PFSK-1 (cell line): ENCODE data around the gene PDZD7.

Source experiments
- FOXP2 ChIP-seq: optimal IDR thresholded peaks from 2 replicates; pipeline ENCODE3; 2011; ENCODE audit warnings: borderline replicate concordance, control low read depth, inconsistent platforms; ENCODE audit not compliant: insufficient read depth; ENCODE audit errors: extremely low read length, extremely low read depth
- POLR2AphosphoS5 ChIP-seq: IDR thresholded peaks from 2 replicates; pipeline ENCODE4 v1.6.1; 2012; ENCODE audit warnings: low read depth, mild to moderate bottlenecking, control low read depth, low read length, moderate library complexity
- REST ChIP-seq, 2 experiments: IDR thresholded peaks; 2 replicates each; pipeline versions ENCODE4 v1.6.1 to v1.8.0; 2011 to 2012; ENCODE audit warnings: low read depth in 2 of 2, low read length in 2 of 2, control low read depth in 1 of 2, inconsistent platforms in 1 of 2, mild to moderate bottlenecking in 1 of 2, moderate library complexity in 1 of 2; ENCODE audit not compliant: insufficient read depth in 1 of 2
- SIN3A ChIP-seq: IDR thresholded peaks from 2 replicates; pipeline ENCODE4 v1.6.1; 2012; ENCODE audit warnings: mild to moderate bottlenecking, low read length, moderate library complexity, borderline replicate concordance; ENCODE audit not compliant: insufficient read depth
- TAF1 ChIP-seq: IDR thresholded peaks from 2 replicates; pipeline ENCODE4 v1.6.1; 2012; ENCODE audit warnings: low read length, control low read depth, borderline replicate concordance; ENCODE audit not compliant: insufficient read depth

PDZD7 gene

GRCh38 chr10:101038484-101038883, 7.6 kb upstream of the PDZD7 start:
- TF ChIP-seq FOXP2, result no peak

GRCh38 chr10:101036726-101037125, 5.8 kb upstream of the PDZD7 start:
- no peak for TF ChIP-seq SIN3A
- TF ChIP-seq FOXP2, result no peak
- no peak for TF ChIP-seq REST (IDR thresholded peaks at IDR 0.05; ENCODE audit: insufficient read depth in 1 of 2, low read depth in 2 of 2, low read length in 2 of 2)
- no peak for TF ChIP-seq POLR2AphosphoS5
- no peak for TF ChIP-seq TAF1

DNA sequence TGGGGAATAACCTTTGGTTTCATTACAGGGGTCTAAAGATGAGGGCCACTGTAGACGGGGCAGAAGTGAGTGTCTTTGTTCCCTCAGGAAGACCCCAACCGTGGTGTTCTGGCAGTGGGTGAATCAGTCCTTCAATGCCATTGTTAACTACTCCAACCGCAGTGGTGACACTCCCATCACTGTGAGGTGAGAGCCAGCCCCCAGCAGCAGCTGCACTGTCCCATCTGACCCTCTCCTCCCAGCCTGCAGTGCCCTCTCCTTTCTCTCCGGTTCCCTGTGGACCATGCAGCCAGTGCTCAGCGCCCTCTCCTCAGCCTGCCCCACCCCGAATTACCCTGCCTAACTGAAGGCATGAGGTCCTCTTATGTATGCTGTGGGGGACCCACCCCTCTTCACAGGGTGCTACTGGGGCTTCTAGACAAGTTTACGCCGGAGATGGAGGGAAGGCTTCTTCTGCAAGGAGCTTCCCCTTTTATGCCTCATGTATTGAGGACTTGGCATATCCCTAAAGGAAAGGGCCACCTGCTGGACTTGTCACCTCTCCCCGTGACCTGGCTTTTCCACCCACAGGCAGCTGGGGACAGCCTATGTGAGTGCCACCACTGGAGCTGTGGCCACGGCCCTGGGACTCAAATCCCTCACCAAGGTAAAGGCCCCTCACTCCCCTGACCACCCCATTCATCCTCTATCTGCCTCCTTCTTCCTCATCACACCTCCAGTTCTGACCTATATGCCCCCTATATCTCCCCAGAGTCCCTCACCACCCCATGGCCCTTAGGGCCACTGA, 5.2 kb upstream of the PDZD7 start:
- TF ChIP-seq POLR2AphosphoS5 (no peak), FOXP2 (no peak), TAF1 (no peak), SIN3A (no peak), REST (IDR thresholded peaks at IDR 0.05; ENCODE audit: insufficient read depth in 1 of 2, low read depth in 2 of 2, low read length in 2 of 2) (no peak)

DNA sequence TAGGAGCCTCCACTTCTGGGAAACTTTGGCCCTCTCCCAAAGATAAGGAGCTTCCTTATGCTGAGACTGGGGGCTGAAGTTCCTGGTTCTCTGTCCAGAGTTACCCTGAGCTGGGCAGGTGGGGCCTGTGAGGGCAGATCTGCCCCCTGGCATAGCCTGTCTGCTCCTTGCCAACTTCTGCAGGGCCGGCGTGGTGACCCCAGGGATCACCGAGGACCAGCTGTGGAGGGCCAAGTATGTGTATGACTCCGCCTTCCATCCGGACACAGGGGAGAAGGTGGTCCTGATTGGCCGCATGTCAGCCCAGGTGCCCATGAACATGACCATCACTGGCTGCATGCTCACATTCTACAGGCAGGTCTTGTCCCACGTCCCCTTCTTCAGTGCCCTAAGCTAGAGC, 4.4 kb upstream of the PDZD7 start:
- TF ChIP-seq REST (IDR thresholded peaks at IDR 0.05; ENCODE audit: insufficient read depth in 1 of 2, low read depth in 2 of 2, low read length in 2 of 2), result no peak
- TF ChIP-seq FOXP2, result no peak
- TF ChIP-seq POLR2AphosphoS5, result no peak
- no peak for TF ChIP-seq TAF1
- TF ChIP-seq SIN3A, result no peak

GRCh38 chr10:101033276-101033675, 2.3 kb upstream of the PDZD7 start:
- TF ChIP-seq POLR2AphosphoS5 (no peak), SIN3A (no peak), FOXP2 (no peak), TAF1 (no peak), REST (IDR thresholded peaks at IDR 0.05; ENCODE audit: insufficient read depth in 1 of 2, low read depth in 2 of 2, low read length in 2 of 2) (no peak)
